Activated naive CD4-positive, alpha-beta T cell treated with anti-CD3 and anti-CD28 coated beads, Interleukin-2, amount 50 U/mL, for 16 hours (primary cell): ENCODE measurements around the gene TNMD.

Experiments used
- DNase-seq: peaks from one replicate; pipeline ENCODE4 v3.0.0-alpha.2; 2020

Gene TNMD

GRCh38 chrX:100645106-100645505 is 60.4 kb downstream of the TNMD start:
- DNase-seq = no peak

DNA sequence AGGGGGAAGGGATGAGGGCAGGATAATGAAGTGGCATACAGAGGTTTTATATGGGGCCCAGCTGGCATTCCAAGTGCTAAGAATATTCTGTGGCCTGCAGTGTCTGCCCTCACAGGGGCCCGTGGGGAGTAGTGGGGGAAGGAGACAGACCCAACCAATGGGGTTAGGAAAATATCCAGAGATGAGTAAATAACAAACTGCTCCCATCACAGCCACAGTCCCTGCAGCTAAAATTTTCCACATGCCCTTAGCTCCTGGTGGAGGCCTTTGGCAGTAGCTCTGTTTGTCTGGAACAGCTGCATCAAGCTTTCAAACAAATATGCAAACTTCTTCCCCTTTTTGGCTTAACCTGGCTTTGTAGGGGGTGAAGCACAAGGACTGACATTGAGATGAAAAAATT is 62.4 kb downstream of the TNMD start:
- DNase-seq = no peak

DNA sequence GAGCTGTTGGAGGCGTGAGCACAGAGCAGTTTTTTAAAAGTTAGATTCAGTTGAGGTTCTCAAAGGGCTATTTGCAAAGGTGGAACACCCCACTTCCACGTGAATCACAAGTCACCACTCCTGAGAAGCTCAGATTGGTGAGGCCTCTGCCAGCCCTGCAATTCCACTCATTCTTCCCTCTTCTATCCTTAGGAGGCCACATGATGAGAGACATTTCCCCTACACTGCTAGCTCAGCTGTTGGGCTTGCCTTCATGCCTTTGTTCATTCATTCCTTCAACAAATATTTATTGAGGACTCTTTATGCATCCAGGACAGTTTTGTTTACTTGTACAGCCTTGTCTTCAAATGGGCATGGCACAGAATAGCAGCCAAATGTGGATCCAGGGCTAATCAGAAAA is 63.0 kb downstream of the TNMD start:
- no peak for DNase-seq

GRCh38 chrX:100648458-100649417 is 64.0 kb downstream of the TNMD start:
- no peak for DNase-seq
